LNCAP (cell line): ENCODE measurements around the gene GPR137.

Experiments
- TF ChIP-seq, protein P1 (sequence below): fragments of 450-650 bp; IDR thresholded peaks from 2 replicates; pipeline ENCODE4 v1.5.1; 2017; ENCODE audit warnings: mild to moderate bottlenecking

The GPR137 gene

DNA sequence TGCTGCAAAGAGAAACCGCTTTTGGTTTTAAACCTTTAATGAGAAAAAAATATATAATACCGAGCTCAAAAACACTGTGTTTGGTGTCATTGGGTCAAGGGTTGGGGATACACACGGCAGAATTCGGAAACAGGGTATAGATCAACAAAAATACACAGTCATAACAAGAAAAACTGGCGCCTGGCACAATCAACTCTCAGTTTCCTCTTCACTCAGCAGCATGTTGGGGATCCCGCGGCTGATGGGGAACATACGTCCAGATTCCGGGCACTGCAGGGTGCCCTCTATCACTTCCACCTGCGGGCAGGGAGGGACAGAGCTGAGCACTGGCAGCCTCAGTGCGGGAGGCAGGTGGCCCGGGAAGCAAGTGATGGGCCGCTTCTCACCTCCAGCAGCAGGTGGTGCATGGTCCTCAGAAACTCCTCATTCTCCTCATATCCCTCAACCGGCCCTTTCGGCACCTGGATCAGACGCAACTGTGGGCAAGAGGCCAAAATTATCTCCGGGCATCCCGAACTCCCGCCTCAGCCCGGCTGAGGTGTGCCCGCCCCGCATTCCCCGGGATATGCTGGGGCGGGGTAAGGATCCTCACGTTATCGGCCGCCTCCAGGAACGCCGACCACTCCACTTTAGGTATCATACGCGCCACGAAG lies 31.1 kb downstream of the GPR137 start:
- TF ChIP-seq, protein P1, sequence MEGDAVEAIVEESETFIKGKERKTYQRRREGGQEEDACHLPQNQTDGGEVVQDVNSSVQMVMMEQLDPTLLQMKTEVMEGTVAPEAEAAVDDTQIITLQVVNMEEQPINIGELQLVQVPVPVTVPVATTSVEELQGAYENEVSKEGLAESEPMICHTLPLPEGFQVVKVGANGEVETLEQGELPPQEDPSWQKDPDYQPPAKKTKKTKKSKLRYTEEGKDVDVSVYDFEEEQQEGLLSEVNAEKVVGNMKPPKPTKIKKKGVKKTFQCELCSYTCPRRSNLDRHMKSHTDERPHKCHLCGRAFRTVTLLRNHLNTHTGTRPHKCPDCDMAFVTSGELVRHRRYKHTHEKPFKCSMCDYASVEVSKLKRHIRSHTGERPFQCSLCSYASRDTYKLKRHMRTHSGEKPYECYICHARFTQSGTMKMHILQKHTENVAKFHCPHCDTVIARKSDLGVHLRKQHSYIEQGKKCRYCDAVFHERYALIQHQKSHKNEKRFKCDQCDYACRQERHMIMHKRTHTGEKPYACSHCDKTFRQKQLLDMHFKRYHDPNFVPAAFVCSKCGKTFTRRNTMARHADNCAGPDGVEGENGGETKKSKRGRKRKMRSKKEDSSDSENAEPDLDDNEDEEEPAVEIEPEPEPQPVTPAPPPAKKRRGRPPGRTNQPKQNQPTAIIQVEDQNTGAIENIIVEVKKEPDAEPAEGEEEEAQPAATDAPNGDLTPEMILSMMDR, result peak; percentile 28; the same call in 1 of the 2 replicates

DNA sequence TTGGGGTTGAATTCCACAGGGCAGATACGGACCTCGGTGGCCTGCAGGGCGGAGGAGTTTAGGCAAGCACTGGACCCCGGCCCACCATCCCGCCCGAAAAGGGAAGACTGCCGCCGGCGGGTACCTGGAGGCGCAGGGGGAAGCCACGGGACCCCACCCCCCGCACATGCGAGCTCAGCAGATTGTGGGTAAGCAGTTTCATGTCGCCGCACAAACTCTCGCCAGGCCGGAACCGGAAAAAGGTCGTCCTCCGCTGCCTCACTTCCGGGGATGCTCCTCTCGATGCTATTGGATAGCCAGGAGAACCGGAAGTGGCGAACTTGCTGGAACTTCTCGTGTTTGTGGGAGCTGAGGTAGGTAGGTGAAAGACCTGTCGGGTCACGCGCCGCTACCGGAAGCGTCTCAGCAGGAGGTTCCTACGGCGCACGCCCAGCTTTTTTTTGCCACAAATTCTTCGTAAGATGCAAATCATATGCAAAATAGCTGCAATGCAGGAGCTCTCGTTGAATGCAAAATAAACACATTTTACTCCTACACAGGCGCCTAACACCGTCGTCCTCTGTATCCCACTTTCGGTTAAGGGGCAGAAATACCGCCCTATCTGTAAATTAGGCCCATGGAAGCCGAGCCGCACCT lies 31.8 kb downstream of the GPR137 start, which contains the start of gene TRMT112:
TRMT112 (minus strand) TSS at position 235 of the 636 bp plus-strand sequence; CDS start at position 202, 33 bp downstream.
- TF ChIP-seq, protein P1, result no peak

DNA sequence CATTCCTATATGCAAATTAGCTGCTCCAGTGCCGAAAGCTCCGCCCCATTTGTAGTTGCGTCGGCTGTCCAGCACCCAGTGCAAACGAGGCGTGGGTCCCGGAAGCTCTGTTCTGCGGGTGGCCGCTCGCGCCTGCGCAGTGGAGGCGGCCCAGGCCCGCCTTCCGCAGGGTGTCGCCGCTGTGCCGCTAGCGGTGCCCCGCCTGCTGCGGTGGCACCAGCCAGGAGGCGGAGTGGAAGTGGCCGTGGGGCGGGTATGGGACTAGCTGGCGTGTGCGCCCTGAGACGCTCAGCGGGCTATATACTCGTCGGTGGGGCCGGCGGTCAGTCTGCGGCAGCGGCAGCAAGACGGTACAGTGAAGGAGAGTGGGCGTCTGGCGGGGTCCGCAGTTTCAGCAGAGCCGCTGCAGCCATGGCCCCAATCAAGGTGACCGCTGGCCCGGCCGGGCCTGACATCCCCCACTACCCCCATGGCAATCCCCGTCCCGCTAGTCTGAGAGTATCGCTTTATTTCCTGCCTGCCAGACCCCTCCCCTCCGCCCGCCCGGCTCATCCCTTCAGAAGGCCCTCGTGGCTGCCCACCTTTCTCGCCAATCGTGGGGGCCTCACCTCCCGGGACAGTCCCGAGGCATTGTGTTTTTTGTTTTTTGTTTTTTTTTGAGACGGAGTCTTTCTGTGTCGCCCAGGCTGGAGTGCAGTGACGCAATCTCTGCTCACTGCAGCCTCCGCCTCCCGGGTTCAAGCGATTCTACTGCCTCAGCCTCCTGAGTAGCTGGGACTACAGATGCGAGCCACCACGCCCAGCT lies 32.5 kb downstream of the GPR137 start, which contains the start of gene PRDX5:
PRDX5 (plus strand) TSS at position 161 of the 805 bp plus-strand sequence; CDS start at position 256, 95 bp downstream.
- TF ChIP-seq, protein P1, result no peak; the same call in 1 of the 2 replicates

DNA sequence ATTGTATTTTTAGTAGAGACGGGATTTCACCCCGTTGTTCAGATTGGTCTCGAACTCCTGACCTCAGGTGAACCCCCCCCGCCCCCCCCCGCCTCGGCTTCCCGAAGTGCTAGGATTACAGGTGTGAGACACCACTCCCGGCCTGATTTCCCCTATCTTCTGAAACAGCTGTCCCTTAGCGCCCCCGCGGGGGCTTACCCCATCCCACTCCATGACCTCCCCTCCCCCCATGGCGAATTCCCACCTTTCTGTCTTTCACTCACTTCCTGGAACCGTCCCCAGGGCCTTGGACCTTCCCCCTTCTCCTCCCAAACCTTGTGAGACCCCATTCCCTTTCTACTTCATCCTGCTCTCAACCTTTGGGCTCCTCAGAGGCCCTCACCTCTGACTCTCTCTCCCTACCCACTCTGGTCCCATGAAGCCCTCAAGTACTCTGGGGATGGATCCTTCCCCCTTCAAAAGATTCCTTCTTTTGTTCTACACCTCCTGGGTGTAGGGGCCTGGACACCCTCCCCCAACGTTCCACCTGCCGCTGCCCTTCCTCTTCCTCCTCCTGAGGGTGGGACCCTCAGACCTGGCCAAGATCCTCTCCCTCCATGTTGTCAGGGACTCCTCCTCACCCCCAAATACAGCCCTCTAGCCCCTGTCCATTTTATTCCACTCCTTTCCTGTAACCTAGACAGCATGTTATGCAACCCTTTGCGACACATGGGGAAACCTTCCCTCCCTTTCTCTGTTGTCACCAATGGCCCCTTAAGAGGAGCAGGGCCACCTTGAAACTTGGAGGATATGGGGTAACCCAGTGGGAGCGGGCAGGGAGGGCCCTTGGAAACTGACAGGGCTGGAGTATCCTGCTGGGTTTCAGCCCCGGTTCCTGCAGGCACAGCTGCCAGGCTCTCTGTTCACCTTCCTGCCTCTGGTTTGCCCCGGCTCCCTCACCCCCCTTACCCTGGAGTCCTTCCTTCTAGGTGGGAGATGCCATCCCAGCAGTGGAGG lies 33.4 kb downstream of the GPR137 start:
- TF ChIP-seq, protein P1, result no peak

DNA sequence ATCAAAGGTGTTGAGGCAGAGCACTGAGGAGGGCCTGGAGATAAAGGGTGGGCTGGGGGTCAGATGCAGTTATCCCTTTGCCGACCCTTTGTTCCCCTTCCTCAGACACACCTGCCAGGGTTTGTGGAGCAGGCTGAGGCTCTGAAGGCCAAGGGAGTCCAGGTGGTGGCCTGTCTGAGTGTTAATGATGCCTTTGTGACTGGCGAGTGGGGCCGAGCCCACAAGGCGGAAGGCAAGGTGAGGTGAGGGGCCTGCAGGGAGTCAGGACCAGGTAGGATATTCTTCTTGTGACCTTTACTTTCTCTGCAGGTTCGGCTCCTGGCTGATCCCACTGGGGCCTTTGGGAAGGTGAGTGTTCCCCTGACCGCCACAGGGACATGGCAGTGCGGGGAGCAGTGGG lies 34.9 kb downstream of the GPR137 start:
- TF ChIP-seq, protein P1, result no peak

DNA sequence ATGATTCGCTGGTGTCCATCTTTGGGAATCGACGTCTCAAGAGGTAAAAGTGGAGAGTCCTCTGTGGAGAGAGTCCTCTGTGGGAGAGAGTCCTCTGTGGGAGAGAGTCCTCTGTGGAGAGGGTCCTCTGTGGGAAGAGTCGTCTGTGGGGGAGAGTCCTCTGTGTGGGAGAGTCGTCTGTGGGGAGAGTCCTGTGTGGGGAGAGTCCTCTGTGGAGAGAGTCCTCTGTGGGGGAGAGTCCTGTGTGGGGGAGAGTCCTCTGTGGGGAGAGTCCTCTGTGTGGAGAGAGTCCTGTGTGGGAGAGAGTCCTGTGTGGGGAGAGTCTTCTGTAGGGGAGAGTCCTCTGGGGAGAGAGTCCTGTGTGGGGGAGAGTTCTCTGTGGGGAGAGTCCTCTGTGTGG lies 35.4 kb downstream of the GPR137 start:
- TF ChIP-seq, protein P1, result no peak
